ENCODE data around the gene PRSS21. TPM values are rescaled to one million over a fixed set of nuclear protein-coding genes. Genes with fewer than 3 reads are reported as not detected.

Gene PRSS21
- total and polyA plus RNA-seq, 4 donors, result 0.18 to 1.0 (median 0.26) TPM; not detected in 1

GRCh38 chr16:2829501-2830354, 12.7 kb downstream of the PRSS21 start, which contains the start of gene ZG16B:
Gene ZG16B, plus strand, starts transcription at chr16:2830303. Its CDS starts 139 bp downstream, at chr16:2830442.
- no peak for DNase-seq (ENCODE audit: low spot score)
- TF ChIP-seq REST (IDR thresholded peaks at IDR 0.05), result no peak
- TF ChIP-seq GABPA (IDR thresholded peaks at IDR 0.05 in 1 of 2, conservative IDR thresholded peaks at IDR 0.05 in 1 of 2), result no peak
- no peak for TF ChIP-seq NR2F2 (IDR thresholded peaks at IDR 0.05)
- no peak for TF ChIP-seq HNF4G (IDR thresholded peaks at IDR 0.05)
- no peak for TF ChIP-seq ZBTB33 (IDR thresholded peaks at IDR 0.05)
- TF ChIP-seq ATF3 (IDR thresholded peaks at IDR 0.05), result no peak
- no peak for TF ChIP-seq FOXA2 (IDR thresholded peaks at IDR 0.05)
- no peak for TF ChIP-seq MAX (IDR thresholded peaks at IDR 0.05)
- TF ChIP-seq FOXA1 (IDR thresholded peaks at IDR 0.05), result no peak
- no peak for TF ChIP-seq JUND (IDR thresholded peaks at IDR 0.05)
- TF ChIP-seq TAF1 (conservative IDR thresholded peaks at IDR 0.05), result no peak
- no peak for TF ChIP-seq RAD21 (IDR thresholded peaks at IDR 0.05)
- no peak for TF ChIP-seq HNF4A (conservative IDR thresholded peaks at IDR 0.05)
- no peak for TF ChIP-seq YY1 (IDR thresholded peaks at IDR 0.05)
- TF ChIP-seq SP1 (IDR thresholded peaks at IDR 0.05), result no peak
- no peak for TF ChIP-seq EGR1 (IDR thresholded peaks at IDR 0.05; ENCODE audit: low read depth in 2 of 2)
- no peak for TF ChIP-seq RXRA (IDR thresholded peaks at IDR 0.05)
- TF ChIP-seq CTCF (IDR thresholded peaks at IDR 0.05; ENCODE audit: low read depth, low read length, missing input control), result no peak
- Histone ChIP-seq H3K27me3 (ENCODE audit: control insufficient read depth in 4 of 4, insufficient read depth in 4 of 4, low read length in 3 of 4) (peaks cover 0 to 2% (median 0%) of the 10 kb centered on the region in 4 donors), H3K4me1 (ENCODE audit: control insufficient read depth in 4 of 4, insufficient read depth in 4 of 4, low read length in 3 of 4) (no peaks in the 10 kb centered on the region), H3K9ac (ENCODE audit: low read depth in 1 of 2, low read length in 2 of 2) (no peak within 1 kb of the TSS), H3K4me3 (ENCODE audit: low read depth in 1 of 3, low read length in 3 of 3) (no peak within 1 kb of the TSS), H3K9me3 (ENCODE audit: control insufficient read depth in 4 of 4, low read length in 3 of 4) (no peaks in the 10 kb centered on the region), H3K27ac (ENCODE audit: low read depth in 1 of 2, low read length in 2 of 2) (no peak within 1 kb of the TSS), H3K36me3 (ENCODE audit: control insufficient read depth in 4 of 4, insufficient read depth in 3 of 4, low read depth in 1 of 4, low read length in 3 of 4) (no peaks in the 10 kb centered on the region)
- WGBS, result 68% methylated on average over 32 of the region's 32 CpGs

Data from liver (tissue), 9 donors.